A673 (cell line): Measurements from ENCODE around the gene B3GNT2. TPM values are rescaled to one million over a fixed set of nuclear protein-coding genes. Genes with fewer than 3 reads are reported as not detected.

Experiments used
- BruUV-seq: library from RNA; stranded (reverse); fragments of 400-500 nt; replicated peaks from 2 replicates; lab custom pipeline; 2021; lab: Mats Ljungman, UMichigan
- CTCF ChIA-PET: fragments of 300-600 bp; sonication (Branson Sonifier 250); formaldehyde crosslinking; loops from one replicate; lab custom pipeline; 2022; ENCODE audit warnings: antibody characterized with exemption; lab: Charles Lee
- POLR2A ChIA-PET: fragments of 300-600 bp; sonication (Branson Sonifier 250); formaldehyde crosslinking; loops from one replicate; lab custom pipeline; 2022; ENCODE audit warnings: antibody characterized with exemption; ENCODE audit not compliant: low non-redundant PET; lab: Charles Lee
- DNase-seq: peaks from one replicate; pipeline ENCODE4 v3.0.0-alpha.2; 2015; ENCODE audit warnings: low spot score
- H3K27ac ChIP-seq: fragments of 200-600 bp; sonication (generic); 2 replicates; pipeline ENCODE4 v1.5.1; 2016; ENCODE audit warnings: mixed run types, low read depth, mild to moderate bottlenecking, mixed read lengths, antibody characterized with exemption, low read length; ENCODE audit not compliant: poor library complexity, severe bottlenecking
- H3K27me3 ChIP-seq: fragments of 200-600 bp; sonication (generic); replicated peaks from 2 replicates; pipeline ENCODE4 v1.6.1; 2017; ENCODE audit warnings: mixed run types, low read depth, mild to moderate bottlenecking, mixed read lengths, antibody characterized with exemption, low read length; ENCODE audit not compliant: insufficient read depth, poor library complexity
- H3K36me3 ChIP-seq: fragments of 200-600 bp; sonication (generic); 2 replicates; pipeline ENCODE4 v1.6.1; 2016; ENCODE audit warnings: mixed run types, mild to moderate bottlenecking, mixed read lengths, antibody characterized with exemption, low read length; ENCODE audit not compliant: insufficient read depth, poor library complexity, severe bottlenecking
- H3K4me1 ChIP-seq: fragments of 200-600 bp; sonication (generic); 2 replicates; pipeline ENCODE4 v1.6.1; 2017; ENCODE audit warnings: mixed run types, mild to moderate bottlenecking, mixed read lengths, antibody characterized with exemption, low read length; ENCODE audit not compliant: insufficient read depth, poor library complexity, severe bottlenecking
- H3K4me3 ChIP-seq: fragments of 200-600 bp; sonication (generic); 2 replicates; pipeline ENCODE4 v1.5.1; 2016; ENCODE audit warnings: low read depth, mixed run types, mild to moderate bottlenecking, mixed read lengths, low read length; ENCODE audit not compliant: poor library complexity, severe bottlenecking
- H3K9me3 ChIP-seq: fragments of 200-600 bp; sonication (generic); 2 replicates; pipeline ENCODE4 v1.6.1; 2016; ENCODE audit warnings: mixed run types, low read depth, mild to moderate bottlenecking, mixed read lengths, antibody characterized with exemption, low read length; ENCODE audit not compliant: poor library complexity, severe bottlenecking
- EZH2 ChIP-seq: fragments of 200-600 bp; sonication (generic); IDR thresholded peaks from 2 replicates; pipeline ENCODE4 v1.6.1; 2017; ENCODE audit warnings: borderline replicate concordance, low read depth, mild to moderate bottlenecking, mixed read lengths, antibody characterized with exemption, low read length; ENCODE audit not compliant: poor library complexity, severe bottlenecking
- intact Hi-C: fragments of 100-400 bp; cut with micrococcal nuclease; formaldehyde crosslinking; loops from one replicate; pipeline ENCODE4 v1.10.0; 2022; ENCODE audit not compliant: unreplicated experiment
- total RNA-seq: library from RNA; stranded (reverse); gene quantifications from 2 replicates; pipeline ENCODE4 v1.2.3, GENCODE V29; 2021
- TF ChIP-seq, protein P1 (sequence below): fragments of 300-800, 200-600 bp; sonication (generic); conservative IDR thresholded peaks from 2 replicates; pipeline ENCODE4 v1.5.1; 2017; ENCODE audit warnings: low read depth, mild to moderate bottlenecking, antibody characterized with exemption, low read length, moderate library complexity, mixed read lengths

Gene B3GNT2
- total RNA-seq, 1 experiment from 2014 or later = 6.5 TPM

DNA sequence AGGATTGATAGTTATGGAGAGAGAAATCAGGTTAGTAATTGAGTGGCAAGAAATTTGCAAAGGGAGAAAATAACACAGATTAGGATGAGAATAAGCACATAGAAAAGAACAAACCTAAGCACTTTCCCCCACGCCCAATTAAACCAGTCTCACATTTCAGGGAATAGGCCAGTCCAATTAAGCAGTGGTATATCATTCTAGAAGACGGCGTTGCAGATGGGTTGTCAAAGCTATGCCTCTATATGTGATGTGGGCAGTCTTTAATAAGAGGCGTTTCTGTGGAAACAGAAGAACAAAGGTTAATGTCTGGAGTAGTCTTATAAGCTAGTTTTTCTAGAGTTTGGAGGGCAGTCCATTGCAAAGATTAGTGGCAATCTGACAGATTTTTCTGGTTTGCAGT lies 61.6 kb downstream of the B3GNT2 start:
- intact Hi-C loops = no loop called here
- TF ChIP-seq, protein P1, sequence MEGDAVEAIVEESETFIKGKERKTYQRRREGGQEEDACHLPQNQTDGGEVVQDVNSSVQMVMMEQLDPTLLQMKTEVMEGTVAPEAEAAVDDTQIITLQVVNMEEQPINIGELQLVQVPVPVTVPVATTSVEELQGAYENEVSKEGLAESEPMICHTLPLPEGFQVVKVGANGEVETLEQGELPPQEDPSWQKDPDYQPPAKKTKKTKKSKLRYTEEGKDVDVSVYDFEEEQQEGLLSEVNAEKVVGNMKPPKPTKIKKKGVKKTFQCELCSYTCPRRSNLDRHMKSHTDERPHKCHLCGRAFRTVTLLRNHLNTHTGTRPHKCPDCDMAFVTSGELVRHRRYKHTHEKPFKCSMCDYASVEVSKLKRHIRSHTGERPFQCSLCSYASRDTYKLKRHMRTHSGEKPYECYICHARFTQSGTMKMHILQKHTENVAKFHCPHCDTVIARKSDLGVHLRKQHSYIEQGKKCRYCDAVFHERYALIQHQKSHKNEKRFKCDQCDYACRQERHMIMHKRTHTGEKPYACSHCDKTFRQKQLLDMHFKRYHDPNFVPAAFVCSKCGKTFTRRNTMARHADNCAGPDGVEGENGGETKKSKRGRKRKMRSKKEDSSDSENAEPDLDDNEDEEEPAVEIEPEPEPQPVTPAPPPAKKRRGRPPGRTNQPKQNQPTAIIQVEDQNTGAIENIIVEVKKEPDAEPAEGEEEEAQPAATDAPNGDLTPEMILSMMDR = no peak
- no peak for TF ChIP-seq EZH2
- ChIA-PET POLR2A (no interaction called here), CTCF (no interaction called here)
- Histone ChIP-seq H3K4me3 (no peak overlapping the region), H3K9me3 (no peaks in the 10 kb centered on the region), H3K36me3 (no peaks in the 10 kb centered on the region), H3K4me1 (no peaks in the 10 kb centered on the region), H3K27ac (no peak overlapping the region), H3K27me3 (no peaks in the 10 kb centered on the region)
- BruUV-seq = no TSS peak
- no peak for DNase-seq

- intact Hi-C loops = no loop called here
- no peaks in the 10 kb centered on the region for H3K27me3 ChIP-seq
- H3K36me3 ChIP-seq = no peaks in the 10 kb centered on the region
- no peak overlapping the region for H3K27ac ChIP-seq
- BruUV-seq = no TSS peak
- TF ChIP-seq, protein P1 = no peak
- TF ChIP-seq EZH2 = no peak
- no peaks in the 10 kb centered on the region for H3K9me3 ChIP-seq
- POLR2A ChIA-PET = no interaction called here
- no peak for DNase-seq
- CTCF ChIA-PET = no interaction called here
- H3K4me3 ChIP-seq = no peak overlapping the region
- no peaks in the 10 kb centered on the region for H3K4me1 ChIP-seq
Measured at GRCh38 chr2:62263076-62263715, 67.3 kb downstream of the B3GNT2 start.

DNA sequence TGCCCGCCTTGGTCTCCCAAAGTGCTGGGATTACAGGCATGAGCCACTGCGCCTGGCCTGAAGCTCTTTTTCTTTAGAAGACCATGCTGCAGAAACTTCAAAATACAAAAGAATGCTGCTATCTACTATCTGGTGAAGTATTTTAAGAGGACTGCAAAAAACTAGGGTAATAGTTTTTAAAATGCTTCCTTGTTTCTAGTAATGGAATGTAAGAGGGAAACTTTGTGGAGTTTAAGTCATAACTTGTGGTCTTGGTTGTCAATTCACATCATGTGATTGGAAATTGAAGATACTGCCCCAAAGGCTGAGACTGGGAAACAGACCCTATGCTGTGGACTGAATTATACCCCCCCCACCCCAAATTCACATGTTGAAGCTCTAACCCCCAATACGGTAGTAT lies 68.3 kb downstream of the B3GNT2 start:
- CTCF ChIA-PET = no interaction called here

More for the DNA sequence above, 68.3 kb downstream of the B3GNT2 start:
- TF ChIP-seq EZH2 = no peak
- TF ChIP-seq, protein P1 = no peak
- Histone ChIP-seq H3K9me3 (no peaks in the 10 kb centered on the region), H3K36me3 (no peaks in the 10 kb centered on the region), H3K4me1 (no peaks in the 10 kb centered on the region), H3K27me3 (no peaks in the 10 kb centered on the region), H3K4me3 (no peak overlapping the region), H3K27ac (no peak overlapping the region)
- no TSS peak for BruUV-seq
- DNase-seq = no peak
- POLR2A ChIA-PET = no interaction called here
- intact Hi-C loops = no loop called here
